Bronchial epithelial cell (primary cell): ENCODE measurements around the gene RNU1-3. TPM values are rescaled to one million over a fixed set of nuclear protein-coding genes. Genes with fewer than 3 reads are reported as not detected.
"Not testable (repeated sequence)": the region's sequence is repeated elsewhere in the genome, so short reads cannot be mapped to it uniquely, and the experiment has no call there.

ENCODE experiments used
- DNase-seq: peaks from one replicate; pipeline ENCODE4 v3.0.0-alpha.2; 2010; ENCODE audit warnings: low read depth
- FAIRE-seq: peaks from 2 replicates; lab custom pipeline; 2011; peaks lifted over from hg19 to GRCh38; lab: Jason Lieb, UNC
- H3K27me3 ChIP-seq: 2 replicates; pipeline ENCODE4 v1.5.1; 2011; ENCODE audit warnings: low read length; ENCODE audit not compliant: control insufficient read depth, insufficient read depth
- H3K36me3 ChIP-seq: 2 replicates; pipeline ENCODE4 v1.5.1; 2011; ENCODE audit warnings: low read length; ENCODE audit not compliant: control insufficient read depth, insufficient read depth
- H3K4me3 ChIP-seq: 2 replicates; pipeline ENCODE4 v1.5.1; 2011; ENCODE audit warnings: mild to moderate bottlenecking, low read depth, low read length, control low read depth
- total RNA-seq: library from RNA; depleted of rRNA; stranded (reverse); fragments of >200 nt; gene quantifications from 2 replicates; pipeline ENCODE4 v1.2.1, GENCODE V29; 2014

The RNU1-3 gene
- total RNA-seq: 2,323 and 5,262 TPM in 2 replicates

GRCh38 chr1:16666502-16667413 lies at the start of gene RNU1-3:
Gene RNU1-3 (minus strand): TSS chr1:16666948.
- not testable (repeated sequence) for FAIRE-seq, H3K4me3 ChIP-seq, H3K36me3 ChIP-seq, H3K27me3 ChIP-seq, DNase-seq

DNA sequence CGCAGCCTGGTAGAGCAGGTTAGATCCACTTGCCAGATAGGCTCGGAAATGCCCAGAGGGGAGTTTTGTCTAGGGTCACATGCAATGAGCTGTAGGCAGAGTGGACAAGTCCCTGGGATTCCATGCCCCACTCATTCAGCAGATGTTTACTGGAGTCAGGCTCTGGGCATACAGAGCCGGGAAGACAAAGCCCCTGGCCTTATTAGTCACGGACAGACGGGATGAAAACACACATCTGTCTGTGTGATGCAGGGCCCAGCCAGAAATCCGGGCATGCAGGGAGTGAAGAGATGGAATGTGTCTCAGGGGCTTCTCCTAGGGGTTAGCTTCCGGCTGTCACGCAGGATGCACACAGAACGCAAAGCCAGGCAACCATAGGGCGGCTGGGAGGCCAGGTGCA lies 46.7 kb upstream of the RNU1-3 start:
- not testable (repeated sequence) for H3K27me3 ChIP-seq, DNase-seq, H3K4me3 ChIP-seq, H3K36me3 ChIP-seq
- peak; percentile 32 for FAIRE-seq

GRCh38 chr1:16712984-16713383 lies 46.2 kb upstream of the RNU1-3 start:
- FAIRE-seq: peak; percentile 79

GRCh38 chr1:16712582-16712981 lies 45.8 kb upstream of the RNU1-3 start:
- H3K36me3 ChIP-seq, H3K4me3 ChIP-seq, FAIRE-seq, H3K27me3 ChIP-seq, DNase-seq: not testable (repeated sequence)

More at GRCh38 chr1:16712984-16713383, 46.2 kb upstream of the RNU1-3 start:
- not testable (repeated sequence) for DNase-seq, H3K27me3 ChIP-seq, H3K36me3 ChIP-seq, H3K4me3 ChIP-seq

- not testable (repeated sequence) for H3K4me3 ChIP-seq, H3K27me3 ChIP-seq, DNase-seq, FAIRE-seq, H3K36me3 ChIP-seq
These were observed 45.4 kb upstream of the RNU1-3 start for GRCh38 chr1:16712131-16712530.

- not testable (repeated sequence) for FAIRE-seq, H3K36me3 ChIP-seq, DNase-seq, H3K27me3 ChIP-seq, H3K4me3 ChIP-seq
These were observed 43.9 kb upstream of the RNU1-3 start for GRCh38 chr1:16710618-16711017.

DNA sequence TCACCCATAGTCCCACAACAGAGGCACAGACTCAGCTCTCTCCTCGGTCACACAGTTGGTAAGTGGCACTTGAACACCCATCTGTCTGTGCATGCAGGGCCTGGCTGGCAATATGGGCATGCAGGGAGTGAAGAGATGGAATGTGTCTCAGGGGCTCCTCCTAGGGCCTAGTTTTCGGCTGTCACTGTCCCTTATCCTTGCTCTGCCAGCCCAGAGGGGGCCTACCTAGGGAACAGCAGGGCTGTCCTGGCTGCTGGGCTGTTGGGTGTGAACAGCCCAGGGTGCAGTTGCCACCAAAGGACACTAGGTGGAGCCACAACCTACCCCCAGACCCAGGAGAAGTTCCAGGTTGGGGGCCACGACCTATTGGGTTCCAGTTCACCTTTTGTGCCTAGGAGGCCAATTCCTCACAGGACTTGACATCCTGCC lies 42.9 kb upstream of the RNU1-3 start:
- not testable (repeated sequence) for H3K36me3 ChIP-seq, H3K4me3 ChIP-seq, DNase-seq, H3K27me3 ChIP-seq
- peak; percentile 90 for FAIRE-seq

DNA sequence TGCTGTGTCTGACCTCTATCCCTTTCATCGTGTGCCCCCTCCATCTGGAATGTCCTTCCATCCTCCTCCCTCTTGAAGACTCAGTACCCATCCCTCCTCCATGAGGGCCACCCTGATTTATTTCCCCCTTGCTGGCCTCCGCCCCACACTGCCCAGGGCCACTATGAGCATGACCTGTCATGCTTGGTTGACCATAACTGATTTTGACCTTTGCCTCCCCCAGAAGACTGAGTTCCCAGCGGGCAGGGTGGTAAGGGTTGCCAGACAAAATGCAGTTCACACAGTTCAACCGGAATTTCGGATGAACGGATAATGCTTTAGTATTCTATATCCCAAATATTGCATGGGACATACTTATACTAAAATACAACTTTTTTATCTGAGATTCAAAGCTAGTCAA lies 42.0 kb upstream of the RNU1-3 start:
- H3K4me3 ChIP-seq, H3K27me3 ChIP-seq, DNase-seq, H3K36me3 ChIP-seq: not testable (repeated sequence)
- FAIRE-seq: peak; percentile 85

GRCh38 chr1:16707130-16708093 lies 40.7 kb upstream of the RNU1-3 start:
- DNase-seq, FAIRE-seq, H3K27me3 ChIP-seq, H3K36me3 ChIP-seq: not testable (repeated sequence)
- peak overlapping the region; percentile 14 for H3K4me3 ChIP-seq

DNA sequence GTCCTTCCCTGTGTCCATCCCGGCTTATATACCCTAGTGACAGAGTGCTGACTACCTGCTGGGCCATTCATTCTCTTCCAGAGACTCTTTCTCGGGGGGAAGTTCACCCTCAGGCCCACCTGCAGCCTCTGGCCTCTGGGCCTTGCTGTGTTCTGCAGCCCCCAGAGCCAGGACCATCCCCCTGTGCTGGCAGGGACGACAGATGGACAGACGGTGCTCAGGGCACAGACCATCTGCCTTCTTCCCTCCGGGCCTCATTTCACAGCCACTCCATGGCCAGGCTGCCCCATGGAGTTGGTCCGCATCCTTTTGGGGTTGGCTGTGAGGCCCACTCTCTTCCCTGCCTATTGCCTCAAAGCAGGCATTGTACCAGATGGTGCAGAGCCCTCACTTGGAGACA lies 39.6 kb upstream of the RNU1-3 start:
- H3K4me3 ChIP-seq, H3K36me3 ChIP-seq, FAIRE-seq, DNase-seq, H3K27me3 ChIP-seq: not testable (repeated sequence)

- not testable (repeated sequence) for H3K36me3 ChIP-seq, DNase-seq, H3K27me3 ChIP-seq, H3K4me3 ChIP-seq, FAIRE-seq
These were observed 37.9 kb upstream of the RNU1-3 start for GRCh38 chr1:16704502-16705100.

GRCh38 chr1:16704076-16704475 lies 37.3 kb upstream of the RNU1-3 start:
- DNase-seq, FAIRE-seq, H3K4me3 ChIP-seq, H3K36me3 ChIP-seq, H3K27me3 ChIP-seq: not testable (repeated sequence)

DNA sequence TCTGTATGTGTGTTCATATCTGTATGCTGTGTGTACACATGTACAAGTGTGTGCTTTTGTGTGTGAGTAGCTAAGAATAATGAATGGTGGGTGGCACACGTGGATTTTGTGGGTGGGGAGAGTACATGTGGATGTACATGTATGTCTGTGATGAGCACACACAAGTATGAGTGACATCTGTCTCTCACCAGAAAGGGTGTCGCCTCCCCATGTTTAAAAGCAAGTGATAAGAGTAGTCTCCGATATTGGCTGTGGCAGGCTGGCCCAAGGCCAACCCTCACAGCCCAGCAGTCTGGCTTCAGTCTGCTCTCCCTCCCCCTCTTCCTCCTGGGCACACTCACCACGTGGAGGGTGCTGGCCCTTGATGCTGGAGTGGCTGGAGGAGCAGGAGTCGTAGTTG lies 36.9 kb upstream of the RNU1-3 start:
- not testable (repeated sequence) for H3K27me3 ChIP-seq, H3K4me3 ChIP-seq, DNase-seq, FAIRE-seq, H3K36me3 ChIP-seq
